HG02798 (cell line): ENCODE measurements around the gene LRIG2.
"Not testable (repeated sequence)": the region's sequence is repeated elsewhere in the genome, so short reads cannot be mapped to it uniquely, and the experiment has no call there.

ENCODE experiments used
- ATAC-seq: cut with Tn5 transposase; IDR thresholded peaks from one replicate; pipeline ENCODE4 v1.9.1; 2021; ENCODE audit warnings: mild to moderate bottlenecking; ENCODE audit not compliant: unreplicated experiment, poor library complexity

Gene LRIG2

GRCh38 chr1:113072757-113073478 is at the start of gene LRIG2:
TSS of gene LRIG2 (plus strand) at chr1:113073198. CDS start at chr1:113073407, 209 bp downstream.
- peak; percentile 98 for ATAC-seq

- ATAC-seq, result not testable (repeated sequence)
Observed at GRCh38 chr1:113023316-113023715, 49.7 kb upstream of the LRIG2 start.

- ATAC-seq, result no peak
Observed at GRCh38 chr1:113027007-113027406, 46.0 kb upstream of the LRIG2 start.

- no peak for ATAC-seq
Observed at GRCh38 chr1:113027449-113027848, 45.5 kb upstream of the LRIG2 start.

- no peak for ATAC-seq
Observed at GRCh38 chr1:113029822-113030221, 43.2 kb upstream of the LRIG2 start.

- ATAC-seq, result peak; percentile 65
Observed at GRCh38 chr1:113031171-113031933, 41.6 kb upstream of the LRIG2 start.

GRCh38 chr1:113035086-113035485 is 37.9 kb upstream of the LRIG2 start:
- ATAC-seq, result no peak

GRCh38 chr1:113036639-113037321 is 36.2 kb upstream of the LRIG2 start:
- ATAC-seq, result no peak

GRCh38 chr1:113040041-113040440 is 33.0 kb upstream of the LRIG2 start:
- no peak for ATAC-seq

GRCh38 chr1:113040718-113041412 is 32.1 kb upstream of the LRIG2 start:
- no peak for ATAC-seq

GRCh38 chr1:113041569-113042284 is 31.3 kb upstream of the LRIG2 start:
- no peak for ATAC-seq

GRCh38 chr1:113042285-113043143 is 30.5 kb upstream of the LRIG2 start:
- peak; percentile 82 for ATAC-seq

GRCh38 chr1:113043144-113043488 is 29.9 kb upstream of the LRIG2 start:
- ATAC-seq, result not testable (repeated sequence)

- no peak for ATAC-seq
Observed at GRCh38 chr1:113046569-113046968, 26.4 kb upstream of the LRIG2 start.

- ATAC-seq, result no peak
Observed at GRCh38 chr1:113048064-113048463, 24.9 kb upstream of the LRIG2 start.

GRCh38 chr1:113053344-113054126 is 19.5 kb upstream of the LRIG2 start:
- no peak for ATAC-seq

- ATAC-seq, result no peak
Observed at GRCh38 chr1:113055570-113055969, 17.4 kb upstream of the LRIG2 start.

- ATAC-seq, result no peak
Observed at GRCh38 chr1:113057006-113057405, 16.0 kb upstream of the LRIG2 start.
